ENCODE measurements around the gene VHLL. TPM values are rescaled to one million over a fixed set of nuclear protein-coding genes. Genes with fewer than 3 reads are reported as not detected.

Gene VHLL
- polyA plus RNA-seq, 1 donor (not counting 4 experiments of a cell fraction or from before 2014, with no cell fraction given) = not detected

DNA sequence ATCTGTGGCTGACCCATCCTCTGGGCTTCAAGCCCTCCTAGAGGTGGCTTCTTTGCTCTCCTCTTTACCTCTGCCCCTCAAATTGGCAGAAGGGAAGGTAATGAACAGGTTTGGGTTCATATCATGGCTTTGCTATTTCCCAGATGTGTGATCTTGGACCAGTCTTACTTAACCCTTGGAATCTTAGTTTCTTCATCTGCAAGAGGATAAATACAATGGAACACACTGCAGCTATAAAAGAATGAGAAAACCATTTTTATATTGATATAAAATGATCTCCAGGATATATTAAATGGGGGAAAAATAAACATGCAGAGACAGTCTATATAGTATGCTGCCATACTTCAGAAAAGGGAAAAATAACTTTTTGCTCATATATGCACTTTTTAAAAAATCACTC, 9.2 kb downstream of the VHLL start:
- Histone ChIP-seq H3K4me2 (ENCODE audit: control insufficient read depth, extremely low read depth, insufficient read depth, low read depth, low read length) (no peak overlapping the region), H3K27ac (ENCODE audit: control insufficient read depth, insufficient read depth, low read length) (no peak overlapping the region), H4K20me1 (ENCODE audit: control insufficient read depth, extremely low read depth, insufficient read depth, low read length) (no peaks in the 10 kb centered on the region), H3K36me3 (ENCODE audit: control insufficient read depth in 2 of 2, extremely low read depth in 1 of 2, insufficient read depth in 2 of 2, low read length in 2 of 2) (peaks cover 4 to 16% of the 10 kb centered on the region in 2 experiments), H3K9me3 (ENCODE audit: control insufficient read depth, low read depth, low read length) (no peaks in the 10 kb centered on the region), H3K9me1 (ENCODE audit: control insufficient read depth, extremely low read depth, insufficient read depth, low read length) (no peaks in the 10 kb centered on the region), H3K4me1 (ENCODE audit: control insufficient read depth, extremely low read depth, insufficient read depth, low read length) (peaks cover 11% of the 10 kb centered on the region), H3K9ac (ENCODE audit: control insufficient read depth, extremely low read depth, insufficient read depth, low read length) (no peak overlapping the region), H2AFZ (ENCODE audit: control insufficient read depth, low read length) (no peak overlapping the region), H3K79me2 (ENCODE audit: control insufficient read depth, insufficient read depth, low read length) (peaks cover 7% of the 10 kb centered on the region), H3K4me3 (ENCODE audit: control insufficient read depth in 2 of 3, extremely low read depth in 1 of 3, insufficient read depth in 2 of 3, low read depth in 1 of 3, low read length in 3 of 3) (no peak overlapping the region), H3K27me3 (ENCODE audit: control insufficient read depth, extremely low read depth, insufficient read depth, low read length) (no peaks in the 10 kb centered on the region)
- DNase-seq (ENCODE audit: low read depth, low spot score) (no peak), FAIRE-seq (no peak)
- no peak for TF ChIP-seq EZH2 (IDR thresholded peaks at IDR 0.05; ENCODE audit: low read length)
- TF ChIP-seq, protein P1, sequence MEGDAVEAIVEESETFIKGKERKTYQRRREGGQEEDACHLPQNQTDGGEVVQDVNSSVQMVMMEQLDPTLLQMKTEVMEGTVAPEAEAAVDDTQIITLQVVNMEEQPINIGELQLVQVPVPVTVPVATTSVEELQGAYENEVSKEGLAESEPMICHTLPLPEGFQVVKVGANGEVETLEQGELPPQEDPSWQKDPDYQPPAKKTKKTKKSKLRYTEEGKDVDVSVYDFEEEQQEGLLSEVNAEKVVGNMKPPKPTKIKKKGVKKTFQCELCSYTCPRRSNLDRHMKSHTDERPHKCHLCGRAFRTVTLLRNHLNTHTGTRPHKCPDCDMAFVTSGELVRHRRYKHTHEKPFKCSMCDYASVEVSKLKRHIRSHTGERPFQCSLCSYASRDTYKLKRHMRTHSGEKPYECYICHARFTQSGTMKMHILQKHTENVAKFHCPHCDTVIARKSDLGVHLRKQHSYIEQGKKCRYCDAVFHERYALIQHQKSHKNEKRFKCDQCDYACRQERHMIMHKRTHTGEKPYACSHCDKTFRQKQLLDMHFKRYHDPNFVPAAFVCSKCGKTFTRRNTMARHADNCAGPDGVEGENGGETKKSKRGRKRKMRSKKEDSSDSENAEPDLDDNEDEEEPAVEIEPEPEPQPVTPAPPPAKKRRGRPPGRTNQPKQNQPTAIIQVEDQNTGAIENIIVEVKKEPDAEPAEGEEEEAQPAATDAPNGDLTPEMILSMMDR (optimal IDR thresholded peaks at IDR 0.05 in 1 of 3, IDR thresholded peaks at IDR 0.05 in 1 of 3, conservative IDR thresholded peaks at IDR 0.05 in 1 of 3; ENCODE audit: extremely low read depth in 1 of 3, insufficient read depth in 2 of 3, low read length in 3 of 3) = no peak
- dilution Hi-C loops (cut with MboI; ENCODE audit: extremely low pct_ligation_motif_present, low sequenced_read_pairs) = no loop called here

DNA sequence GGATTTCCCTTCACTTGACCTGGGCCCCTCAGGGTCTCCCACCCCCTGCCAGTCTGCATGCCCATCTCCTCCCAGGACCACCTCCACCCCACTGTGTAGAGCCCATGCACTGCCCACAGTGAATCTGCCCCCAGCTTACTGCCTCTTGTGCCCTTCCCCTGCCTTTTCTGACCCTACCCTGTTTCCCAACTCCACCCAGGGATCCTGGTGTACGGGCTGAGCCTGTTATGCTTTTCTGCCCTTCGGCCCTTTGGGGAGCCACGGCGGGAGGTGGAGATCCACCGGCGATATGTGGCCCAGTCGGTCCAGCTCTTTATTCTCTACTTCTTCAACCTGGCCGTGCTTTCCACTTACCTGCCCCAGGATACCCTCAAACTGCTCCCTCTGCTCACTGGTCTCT, 13.0 kb downstream of the VHLL start:
- H2AFZ ChIP-seq (ENCODE audit: control insufficient read depth, low read length) = no peak overlapping the region
- H3K27me3 ChIP-seq (ENCODE audit: control insufficient read depth, extremely low read depth, insufficient read depth, low read length) = no peaks in the 10 kb centered on the region
- no peaks in the 10 kb centered on the region for H3K9me1 ChIP-seq (ENCODE audit: control insufficient read depth, extremely low read depth, insufficient read depth, low read length)
- dilution Hi-C loops (cut with MboI; ENCODE audit: extremely low pct_ligation_motif_present, low sequenced_read_pairs) = no loop called here
- no peak overlapping the region for H3K4me3 ChIP-seq (ENCODE audit: control insufficient read depth in 2 of 3, extremely low read depth in 1 of 3, insufficient read depth in 2 of 3, low read depth in 1 of 3, low read length in 3 of 3)
- no peak overlapping the region for H3K4me2 ChIP-seq (ENCODE audit: control insufficient read depth, extremely low read depth, insufficient read depth, low read depth, low read length)
- no peaks in the 10 kb centered on the region for H4K20me1 ChIP-seq (ENCODE audit: control insufficient read depth, extremely low read depth, insufficient read depth, low read length)
- peaks cover 31% of the 10 kb centered on the region for H3K4me1 ChIP-seq (ENCODE audit: control insufficient read depth, extremely low read depth, insufficient read depth, low read length)
- peaks cover 4 to 5% of the 10 kb centered on the region in 2 experiments for H3K36me3 ChIP-seq (ENCODE audit: control insufficient read depth in 2 of 2, extremely low read depth in 1 of 2, insufficient read depth in 2 of 2, low read length in 2 of 2)
- H3K27ac ChIP-seq (ENCODE audit: control insufficient read depth, insufficient read depth, low read length) = no peak overlapping the region
- H3K9ac ChIP-seq (ENCODE audit: control insufficient read depth, extremely low read depth, insufficient read depth, low read length) = no peak overlapping the region
- DNase-seq (ENCODE audit: low read depth, low spot score) (no peak), FAIRE-seq (no peak)
- no peaks in the 10 kb centered on the region for H3K9me3 ChIP-seq (ENCODE audit: control insufficient read depth, low read depth, low read length)
- TF ChIP-seq, protein P1 (optimal IDR thresholded peaks at IDR 0.05 in 1 of 3, IDR thresholded peaks at IDR 0.05 in 1 of 3, conservative IDR thresholded peaks at IDR 0.05 in 1 of 3; ENCODE audit: extremely low read depth in 1 of 3, insufficient read depth in 2 of 3, low read length in 3 of 3) = no peak
- TF ChIP-seq EZH2 (IDR thresholded peaks at IDR 0.05; ENCODE audit: low read length) = no peak
- H3K79me2 ChIP-seq (ENCODE audit: control insufficient read depth, insufficient read depth, low read length) = peaks cover 28% of the 10 kb centered on the region

All from keratinocyte (primary cell).